Posterior vena cava (tissue), 2 donors: Measurements from ENCODE around the gene OR1S2. TPM values are rescaled to one million over a fixed set of nuclear protein-coding genes. Genes with fewer than 3 reads are reported as not detected.
"Not testable (repeated sequence)": the region's sequence is repeated elsewhere in the genome, so short reads cannot be mapped to it uniquely, and the experiment has no call there.

ENCODE experiments used
- DNase-seq: peaks from one replicate; pipeline ENCODE4 v3.0.0-alpha.2; 2020; ENCODE audit warnings: low spot score
- intact Hi-C, 2 donors: fragments of 100-400 bp; cut with DNase I; formaldehyde crosslinking; loops; one replicate each; pipeline versions ENCODE4 v1.14.1 to v1.14.2; 2022 to 2023
- long read RNA-seq, 2 donors: library from polyadenylated mRNA; unstranded; transcript quantifications; one replicate each; pipeline ENCODE4 v2.0.0, GENCODE V29; 2020 to 2021
- total RNA-seq, 2 donors: library from RNA; stranded (reverse); fragmentation: NEBNext Ultra II Directional; extraction: Animal tissue kit (Norgen Biotek cat#: 25700); gene quantifications; one replicate each; pipeline ENCODE4 v1.2.1, GENCODE V29; 2021
- donor health status: DM: yes; HTN: yes; CAD: no.
- donor health status: DM: yes; HTN: yes; CAD: no.

The OR1S2 gene
- total RNA-seq: not detected
- long read RNA-seq, donor 1: 0 reads
- long read RNA-seq, donor 2: 0 reads

- intact Hi-C loops: no loop called here
- no peak for DNase-seq
Measured at GRCh38 chr11:58204042-58204441, at the start of gene OR1S2. TSS of gene OR1S2 (minus strand) at chr11:58204142. CDS start at chr11:58204142, 0 bp downstream.

GRCh38 chr11:58243954-58244353 lies 40.0 kb upstream of the OR1S2 start:
- no peak for DNase-seq

GRCh38 chr11:58227956-58228615 lies 24.1 kb upstream of the OR1S2 start:
- intact Hi-C loops: no loop called here

More at GRCh38 chr11:58243954-58244353, 40.0 kb upstream of the OR1S2 start:
- intact Hi-C loops: no loop called here

GRCh38 chr11:58222721-58223120 lies 18.8 kb upstream of the OR1S2 start:
- intact Hi-C loops: no loop called here
- DNase-seq: no peak

More at GRCh38 chr11:58227956-58228615, 24.1 kb upstream of the OR1S2 start:
- no peak for DNase-seq

GRCh38 chr11:58216476-58216875 lies 12.5 kb upstream of the OR1S2 start:
- no peak for DNase-seq
- intact Hi-C loops: no loop called here

- intact Hi-C loops, DNase-seq: not testable (repeated sequence)
Measured at GRCh38 chr11:58212420-58212819, 8.5 kb upstream of the OR1S2 start, which contains the start of gene OR1S1. TSS of gene OR1S1 (plus strand) at chr11:58212720.

GRCh38 chr11:58199271-58199670 lies 4.7 kb downstream of the OR1S2 start:
- no peak for DNase-seq
- intact Hi-C loops: no loop called here

- DNase-seq: no peak
- intact Hi-C loops: no loop called here
Measured at GRCh38 chr11:58195939-58196338, 8.0 kb downstream of the OR1S2 start.

GRCh38 chr11:58193391-58193790 lies 10.6 kb downstream of the OR1S2 start:
- intact Hi-C loops: no loop called here
- DNase-seq: no peak

- DNase-seq: no peak
- intact Hi-C loops: no loop called here
Measured at GRCh38 chr11:58192229-58192628, 11.7 kb downstream of the OR1S2 start.

- intact Hi-C loops: no loop called here
- DNase-seq: no peak
Measured at GRCh38 chr11:58188770-58189169, 15.2 kb downstream of the OR1S2 start, which contains the start of gene OR9Q2. TSS of gene OR9Q2 (plus strand) at chr11:58189070. CDS start at chr11:58190491, 1,421 bp downstream.

- intact Hi-C loops: no loop called here
- no peak for DNase-seq
Measured at GRCh38 chr11:58186938-58187337, 17.0 kb downstream of the OR1S2 start.

- no peak for DNase-seq
- intact Hi-C loops: loop anchor here in 1 of 2 donors (5.0 kb wide), 1 partner anchor 758 kb away; the partner anchor contains the start of gene GLYATL1
Measured at GRCh38 chr11:58179648-58180047, 24.3 kb downstream of the OR1S2 start.

- DNase-seq: no peak
- intact Hi-C loops: loop anchor here in 1 of 2 donors (5.0 kb wide), 1 partner anchor 759 kb away; the partner anchor contains the start of gene GLYATL1
Measured at GRCh38 chr11:58178444-58178843, 25.5 kb downstream of the OR1S2 start.

GRCh38 chr11:58177409-58178054 lies 26.4 kb downstream of the OR1S2 start:
- intact Hi-C loops: loop anchor here in 1 of 2 donors (5.0 kb wide), 1 partner anchor 760 kb away; the partner anchor contains the start of gene GLYATL1
- no peak for DNase-seq

GRCh38 chr11:58165504-58166106 lies 38.3 kb downstream of the OR1S2 start:
- intact Hi-C loops: no loop called here
- DNase-seq: no peak

- intact Hi-C loops: no loop called here
- no peak for DNase-seq
Measured at GRCh38 chr11:58164990-58165389, 39.0 kb downstream of the OR1S2 start.

GRCh38 chr11:58164389-58164788 lies 39.6 kb downstream of the OR1S2 start:
- intact Hi-C loops: no loop called here
- DNase-seq: no peak
